Measurements from ENCODE around the gene SETD1A.

Gene SETD1A

DNA sequence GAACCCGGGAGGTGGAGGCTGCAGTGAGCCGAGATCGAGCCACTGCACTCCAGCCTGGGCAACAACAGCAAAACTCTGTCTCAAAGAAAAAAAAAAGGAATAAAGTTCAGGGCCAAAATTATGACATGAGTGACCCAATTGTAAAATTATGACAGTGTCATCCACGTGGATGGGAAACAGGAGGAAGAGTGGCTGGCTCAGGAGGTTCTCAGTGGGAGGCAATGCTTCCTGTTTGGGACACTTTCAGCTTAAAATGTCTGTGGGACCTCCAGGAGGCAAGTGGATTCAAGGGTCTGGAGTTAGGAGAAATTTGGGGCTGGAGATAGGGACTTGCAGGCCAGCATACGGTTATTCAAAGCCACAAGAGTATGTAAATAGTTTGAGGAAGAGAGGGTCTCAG lies 67.8 kb downstream of the SETD1A start:
- DNase-seq = no peak

DNA sequence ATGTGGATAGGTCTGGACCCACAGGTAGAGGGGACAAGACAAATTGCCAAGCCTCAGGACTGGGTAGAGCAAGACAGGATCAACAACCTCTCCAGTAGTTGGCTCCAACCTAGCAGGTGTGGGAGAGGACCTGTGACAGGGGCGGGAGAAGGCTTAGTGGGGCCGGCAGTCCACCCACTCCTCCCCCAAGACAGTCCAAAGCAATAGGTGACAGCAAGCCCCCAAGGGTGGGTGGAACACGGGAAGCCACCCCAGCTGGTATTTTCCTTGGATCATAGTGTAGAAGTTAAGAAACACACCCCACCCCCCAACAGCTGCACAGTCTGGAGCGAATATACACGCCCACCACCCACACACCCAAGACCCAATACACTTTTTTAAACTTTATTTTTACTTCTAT lies 71.7 kb downstream of the SETD1A start:
- DNase-seq = no peak

DNA sequence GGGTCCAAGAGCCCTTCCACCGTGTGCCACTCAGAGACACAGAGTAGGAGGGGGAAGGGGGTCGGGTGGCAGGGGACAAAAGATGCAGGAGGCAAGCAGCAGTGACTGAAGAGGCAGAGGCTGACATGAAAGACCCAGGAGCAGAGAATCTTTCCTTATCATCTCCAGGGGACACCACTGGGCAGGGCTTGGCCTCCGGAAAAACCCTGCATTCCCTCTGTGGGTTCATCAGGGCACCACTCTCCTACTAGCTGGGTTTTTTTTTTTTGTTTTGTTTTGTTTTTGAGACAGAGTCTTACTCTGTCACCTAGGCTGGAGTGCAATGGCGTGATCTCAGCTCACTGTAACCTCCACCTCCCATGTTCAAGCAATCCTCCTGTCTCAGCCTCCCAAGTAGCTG lies 73.7 kb downstream of the SETD1A start:
- no peak for DNase-seq

DNA sequence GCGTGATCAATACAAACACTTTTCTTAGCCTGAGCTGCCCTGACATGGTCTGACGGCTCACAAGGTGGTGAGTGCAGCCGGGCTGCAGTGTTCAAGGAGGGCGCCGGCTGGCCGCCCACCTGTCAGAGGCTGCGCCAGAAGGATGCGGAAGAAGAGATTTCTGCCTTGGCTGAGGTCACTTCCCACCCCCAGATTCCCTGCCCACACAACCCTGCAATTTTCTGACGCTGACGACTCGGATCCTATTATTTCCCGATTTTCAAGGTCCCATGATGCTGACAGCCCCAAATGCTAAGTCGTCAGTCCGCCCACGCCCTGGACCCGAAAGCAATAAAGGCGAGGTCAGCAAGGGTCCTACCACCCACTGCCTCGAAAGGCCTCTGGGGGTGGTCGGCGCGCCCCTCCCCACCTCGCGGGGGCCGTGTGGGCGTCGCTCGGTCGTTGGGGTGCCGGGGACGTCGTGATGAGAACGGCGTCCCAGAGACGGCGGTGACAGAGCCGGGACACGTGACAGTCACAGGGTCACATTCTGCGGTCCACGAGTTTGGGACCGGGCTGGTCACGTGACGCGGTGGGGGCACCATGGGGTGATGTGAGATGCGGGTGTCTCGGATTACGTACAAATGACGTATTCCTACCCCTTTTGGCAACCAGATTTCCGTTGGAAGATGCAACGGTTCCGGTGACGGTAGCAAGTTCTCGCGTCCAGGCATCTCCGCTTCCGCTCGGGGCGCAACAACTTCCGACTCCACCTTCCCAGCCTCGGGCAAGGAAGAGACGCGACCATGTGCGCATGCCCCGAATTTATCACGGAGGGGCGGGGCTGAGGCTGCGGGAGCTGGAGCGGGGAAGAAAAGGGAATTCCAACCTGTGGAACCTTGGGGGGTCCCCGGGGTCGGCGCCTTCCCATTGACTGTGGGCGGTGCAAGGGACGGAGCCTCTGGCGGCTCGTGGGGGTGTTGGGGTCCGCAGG lies 75.5 kb downstream of the SETD1A start, which contains the start of gene STX4:
TSS of gene STX4 (plus strand) at position 823 of the 973 bp plus-strand sequence. CDS start 248 bp downstream, outside the sequence.
- DNase-seq = peak; percentile 99

DNA sequence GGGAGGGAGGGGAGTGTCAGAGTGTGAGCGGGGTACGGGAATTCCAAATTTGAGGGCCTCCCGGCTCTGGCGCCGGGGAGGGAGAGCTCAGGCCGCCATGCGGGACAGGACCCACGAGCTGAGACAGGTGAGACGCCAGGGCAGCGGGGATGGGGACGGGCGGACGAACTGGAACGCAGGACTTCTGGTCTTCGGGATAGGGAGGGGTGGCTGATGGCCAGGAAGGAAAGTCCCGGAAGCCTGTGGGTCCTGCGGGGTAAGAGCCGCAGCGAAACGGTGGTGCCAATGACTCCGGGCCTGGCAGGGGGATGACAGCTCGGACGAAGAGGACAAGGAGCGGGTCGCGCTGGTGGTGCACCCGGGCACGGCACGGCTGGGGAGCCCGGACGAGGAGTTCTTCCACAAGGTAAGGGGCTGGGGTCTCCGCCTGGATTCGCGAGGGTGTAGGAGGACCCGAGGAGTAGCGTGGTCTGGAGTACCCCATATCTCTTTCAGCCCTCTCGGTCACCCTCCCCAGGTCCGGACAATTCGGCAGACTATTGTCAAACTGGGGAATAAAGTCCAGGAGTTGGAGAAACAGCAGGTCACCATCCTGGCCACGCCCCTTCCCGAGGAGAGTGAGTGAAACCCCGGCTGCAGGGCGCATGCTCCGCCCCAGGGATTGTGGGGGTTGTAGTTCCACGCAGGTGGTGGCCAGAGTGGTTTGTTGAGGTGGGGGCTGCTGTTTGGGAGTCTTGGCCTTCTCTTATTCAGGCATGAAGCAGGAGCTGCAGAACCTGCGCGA lies 76.3 kb downstream of the SETD1A start:
- peak; percentile 86 for DNase-seq

Measured in CD4-positive, alpha-beta T cell treated with Interferon gamma for 1 hour (primary cell).